Activated T-helper 2 cell treated with anti-CD3 and anti-CD28 coated beads, Interferon-gamma antibody, Interleukin-2, Interleukin-4, amounts not matched to agents 10 μg/mL and 5 μg/mL and 100 μg/mL, durations not matched to agents 14 hours and 24 hours and 36 hours (primary cell): ENCODE data around the gene TRIM33. TPM values are rescaled to one million over a fixed set of nuclear protein-coding genes. Genes with fewer than 3 reads are reported as not detected.

Experiments
- DNase-seq: peaks from one replicate; pipeline ENCODE4 v3.0.0; 2021; ENCODE audit warnings: low spot score
- H3K27ac Mint-ChIP-seq: one replicate; pipeline ENCODE4 v1.8.0; 2021; ENCODE audit warnings: mixed read lengths
- H3K27me3 Mint-ChIP-seq: one replicate; pipeline ENCODE4 v1.8.0; 2021; ENCODE audit warnings: low read depth, mixed read lengths
- H3K36me3 Mint-ChIP-seq: one replicate; pipeline ENCODE4 v1.8.0; 2021; ENCODE audit warnings: low read depth, mixed read lengths
- H3K4me1 Mint-ChIP-seq: one replicate; pipeline ENCODE4 v1.8.0; 2021; ENCODE audit warnings: low read depth, mixed read lengths
- H3K4me3 Mint-ChIP-seq: one replicate; pipeline ENCODE4 v1.8.0; 2021; ENCODE audit warnings: low read depth, mild to moderate bottlenecking, moderate library complexity, mixed read lengths
- H3K9me3 Mint-ChIP-seq: one replicate; pipeline ENCODE4 v1.8.0; 2021; ENCODE audit warnings: mixed read lengths
- intact Hi-C: fragments of 100-400 bp; cut with micrococcal nuclease; formaldehyde crosslinking; loops from one replicate; pipeline ENCODE4 v1.15.1; 2023
- total RNA-seq: library from RNA; stranded (reverse); gene quantifications from 2 replicates; pipeline ENCODE4 v1.2.3, GENCODE V29; 2022

Gene TRIM33
- total RNA-seq, 1 donor from 2014 or later: 44.7 TPM

DNA sequence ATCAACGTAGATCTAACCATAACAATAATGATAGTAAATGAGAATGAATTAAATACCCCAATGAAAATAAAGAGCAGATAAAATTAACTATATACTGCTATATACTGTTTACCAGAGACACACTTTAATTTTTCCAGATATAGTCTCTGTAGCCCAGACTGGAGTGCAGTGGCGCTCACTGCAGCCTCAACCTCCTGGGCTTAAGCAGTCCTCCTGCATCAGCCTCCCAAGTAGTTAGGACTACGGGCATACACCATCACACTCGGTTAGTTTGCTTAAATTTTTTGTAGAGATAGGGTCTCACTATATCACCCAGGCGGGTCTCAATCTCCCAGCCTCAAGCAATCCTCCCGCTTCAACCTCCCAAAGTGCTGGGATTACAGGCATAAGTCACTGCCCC is 37.2 kb downstream of the TRIM33 start:
- Mint-ChIP-seq H3K27me3 (no peaks in the 10 kb centered on the region), H3K27ac (no peak overlapping the region), H3K4me1 (peaks cover 29% of the 10 kb centered on the region), H3K36me3 (peaks cover 19% of the 10 kb centered on the region), H3K4me3 (no peak overlapping the region), H3K9me3 (peaks cover 3% of the 10 kb centered on the region)
- intact Hi-C loops: no loop called here
- DNase-seq: no peak

DNA sequence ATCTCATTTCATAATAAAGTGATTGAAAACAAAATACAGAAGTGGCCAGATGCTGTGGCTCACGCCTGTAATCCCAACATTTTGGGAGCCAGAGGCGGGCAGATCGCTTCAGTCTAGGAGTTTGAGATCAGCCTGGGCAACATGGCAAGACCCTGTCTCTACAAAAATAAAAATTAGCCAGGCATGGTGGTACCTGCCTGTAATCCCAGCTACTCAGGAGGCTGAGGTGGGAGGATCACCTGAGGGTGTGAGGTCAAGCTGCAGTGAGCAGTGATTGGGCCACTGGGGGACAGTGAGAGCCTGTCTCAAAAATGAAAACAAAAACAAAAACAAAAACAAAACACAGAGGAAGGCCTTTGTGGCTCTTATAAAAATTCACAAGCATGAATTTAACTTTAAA is 38.6 kb downstream of the TRIM33 start:
- peak overlapping the region; percentile 35 for H3K27ac Mint-ChIP-seq
- intact Hi-C loops: no loop called here
- H3K9me3 Mint-ChIP-seq: peaks cover 3% of the 10 kb centered on the region
- peaks cover 21% of the 10 kb centered on the region for H3K36me3 Mint-ChIP-seq
- peaks cover 35% of the 10 kb centered on the region for H3K4me1 Mint-ChIP-seq
- no peaks in the 10 kb centered on the region for H3K27me3 Mint-ChIP-seq
- H3K4me3 Mint-ChIP-seq: no peak overlapping the region
- DNase-seq: no peak

DNA sequence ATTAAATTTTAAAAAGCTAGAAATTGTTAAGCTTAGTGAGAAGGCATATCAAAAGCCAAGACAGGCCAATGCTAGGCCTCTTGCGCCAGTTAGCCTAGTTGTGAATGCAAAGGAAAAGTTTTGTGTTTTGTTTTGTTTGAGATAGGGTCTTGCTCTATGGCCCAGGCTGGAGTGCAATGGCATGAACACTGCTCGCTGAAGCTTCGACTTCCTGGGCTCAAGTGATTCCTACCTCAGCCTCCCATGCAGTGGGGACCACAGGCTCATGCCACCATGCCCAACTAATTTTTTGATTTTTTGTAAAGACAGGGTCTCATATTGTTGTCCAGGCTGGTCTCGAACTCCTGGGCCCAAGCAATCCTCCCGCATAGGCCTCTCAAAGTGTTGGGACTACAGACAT is 40.3 kb downstream of the TRIM33 start:
- H3K36me3 Mint-ChIP-seq: peaks cover 24% of the 10 kb centered on the region
- intact Hi-C loops: no loop called here
- no peak for DNase-seq

DNA sequence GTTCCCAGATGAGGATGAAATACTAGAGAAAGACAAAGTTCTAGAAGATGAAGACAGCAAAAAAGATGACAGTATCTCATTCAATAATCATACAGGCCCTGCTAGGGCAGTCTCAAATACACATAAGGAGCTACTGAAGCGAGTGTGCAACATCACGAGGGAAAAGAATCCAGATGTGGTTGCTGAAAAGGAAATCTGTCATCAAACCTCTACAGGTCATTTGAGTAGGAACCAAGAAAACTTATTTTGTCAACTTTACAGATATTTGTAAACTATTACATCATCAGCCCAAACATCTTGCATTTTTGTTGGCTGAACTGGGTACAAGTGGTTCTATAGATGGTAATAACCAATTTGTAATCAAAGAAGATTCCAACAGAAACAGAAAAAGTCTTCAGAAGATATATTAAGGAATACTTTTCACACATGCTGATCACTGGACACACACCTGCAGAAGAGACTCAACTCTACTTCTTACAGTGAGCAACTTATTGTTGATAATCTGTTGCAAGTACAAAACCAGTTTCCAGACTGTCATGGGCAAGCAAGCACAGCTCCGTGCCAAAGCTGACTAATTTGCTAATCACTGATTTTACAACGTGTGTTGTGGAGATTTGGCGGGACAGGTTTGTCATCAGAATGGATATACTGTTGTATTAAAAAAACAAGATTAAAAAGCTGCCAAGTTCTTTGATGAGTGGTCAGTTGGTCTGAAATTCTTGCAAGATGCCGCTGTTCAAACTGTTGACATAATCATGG is 42.1 kb downstream of the TRIM33 start:
- peaks cover 29% of the 10 kb centered on the region for H3K36me3 Mint-ChIP-seq
- H3K9me3 Mint-ChIP-seq: peaks cover 3% of the 10 kb centered on the region
- H3K4me3 Mint-ChIP-seq: no peak overlapping the region
- H3K4me1 Mint-ChIP-seq: peaks cover 41% of the 10 kb centered on the region
- no peaks in the 10 kb centered on the region for H3K27me3 Mint-ChIP-seq
- peak overlapping the region; percentile 69 for H3K27ac Mint-ChIP-seq
- intact Hi-C loops: loop anchor here (5.0 kb wide), 1 partner anchor 43 kb away; the partner anchor contains the start of gene TRIM33
- DNase-seq: no peak

More for the DNA sequence above, 40.3 kb downstream of the TRIM33 start:
- H3K27me3 Mint-ChIP-seq: no peaks in the 10 kb centered on the region
- no peak overlapping the region for H3K4me3 Mint-ChIP-seq
- peaks cover 3% of the 10 kb centered on the region for H3K9me3 Mint-ChIP-seq
- peaks cover 40% of the 10 kb centered on the region for H3K4me1 Mint-ChIP-seq
- H3K27ac Mint-ChIP-seq: no peak overlapping the region

DNA sequence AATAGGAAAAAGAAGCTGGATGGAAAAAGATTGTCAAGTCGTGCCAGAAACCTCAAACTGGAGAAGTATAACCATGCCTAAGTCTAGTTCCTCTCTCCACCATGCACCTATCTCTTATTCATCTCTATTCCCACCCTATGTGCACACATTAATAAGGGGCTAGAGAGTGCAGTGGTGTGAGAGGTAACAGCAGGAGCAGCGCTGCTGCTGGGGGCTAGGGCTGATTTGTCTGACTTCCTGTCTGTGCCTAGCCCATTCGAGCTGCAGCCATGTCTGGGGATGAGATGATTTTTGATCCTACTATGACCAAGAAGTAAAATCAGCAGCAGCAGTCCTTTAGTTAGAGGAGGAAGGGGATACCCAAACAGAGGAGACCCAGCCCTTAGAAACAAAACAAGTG is 43.0 kb downstream of the TRIM33 start:
- no peak for DNase-seq

DNA sequence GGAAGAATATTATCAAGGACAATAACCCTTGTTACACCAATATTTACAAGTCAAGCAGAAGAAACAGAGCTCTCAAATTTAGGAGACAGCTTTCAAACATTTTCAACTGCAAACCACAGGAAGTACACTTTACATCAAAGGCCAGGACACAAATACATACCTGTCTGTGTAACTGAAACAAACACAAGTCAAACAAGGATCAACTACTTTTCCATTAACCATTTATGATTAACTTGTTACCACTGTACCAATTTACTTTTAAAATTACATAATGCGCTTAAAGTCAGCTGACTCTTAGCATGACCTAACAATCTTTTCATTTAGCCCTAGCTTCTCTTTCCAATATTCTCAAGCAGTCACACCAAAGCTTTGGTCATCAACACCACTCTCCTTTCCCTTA is 43.5 kb downstream of the TRIM33 start:
- intact Hi-C loops: loop anchor here (5.0 kb wide), 1 partner anchor 45 kb away; the partner anchor contains the start of gene TRIM33
- no peak overlapping the region for H3K27ac Mint-ChIP-seq
- peak overlapping the region; percentile 31 for H3K4me3 Mint-ChIP-seq
- no peaks in the 10 kb centered on the region for H3K27me3 Mint-ChIP-seq
- no peaks in the 10 kb centered on the region for H3K9me3 Mint-ChIP-seq
- peaks cover 30% of the 10 kb centered on the region for H3K36me3 Mint-ChIP-seq
- DNase-seq: no peak
- peaks cover 36% of the 10 kb centered on the region for H3K4me1 Mint-ChIP-seq

More for the DNA sequence above, 43.0 kb downstream of the TRIM33 start:
- Mint-ChIP-seq H3K27me3 (no peaks in the 10 kb centered on the region), H3K4me1 (peaks cover 36% of the 10 kb centered on the region), H3K4me3 (no peak overlapping the region), H3K36me3 (peaks cover 29% of the 10 kb centered on the region), H3K9me3 (no peaks in the 10 kb centered on the region), H3K27ac (peak overlapping the region; percentile 69)
- intact Hi-C loops: loop anchor here (5.0 kb wide), 1 partner anchor 44 kb away; the partner anchor contains the start of gene TRIM33

DNA sequence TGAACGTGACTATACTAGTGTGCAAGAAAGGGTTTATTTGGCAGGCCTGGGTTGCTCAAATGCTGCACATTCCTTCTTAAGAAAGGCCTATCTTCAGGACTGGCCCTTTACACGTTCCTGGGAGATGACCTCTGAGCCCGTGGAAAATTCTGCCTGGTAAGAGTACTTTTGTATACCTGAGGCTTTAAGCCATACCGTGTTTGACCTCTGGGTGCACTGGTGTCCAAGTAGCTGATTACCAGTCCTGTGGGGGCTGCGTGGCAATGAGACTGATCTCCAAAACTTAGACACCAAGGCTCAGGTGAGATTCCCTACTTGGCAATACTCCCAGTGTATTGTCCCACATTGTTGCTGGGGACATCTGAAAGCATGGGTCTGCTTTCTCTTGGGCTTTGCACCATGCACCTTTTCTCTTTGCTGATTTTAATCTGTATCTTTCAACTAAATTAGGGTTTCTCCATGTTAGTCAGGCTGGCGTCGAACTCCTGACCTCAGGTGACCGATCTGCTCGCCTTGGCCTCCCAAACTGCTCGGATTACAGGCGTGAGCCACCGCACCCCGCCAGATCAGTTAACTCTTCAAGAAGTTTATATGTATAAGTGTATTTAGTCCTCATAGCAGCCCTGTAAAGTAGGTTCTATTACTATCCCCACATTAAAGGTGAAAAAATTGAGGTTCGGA is 44.5 kb downstream of the TRIM33 start:
- intact Hi-C loops: loop anchor here (5.0 kb wide), 1 partner anchor 46 kb away; the partner anchor contains the start of gene TRIM33
- DNase-seq: no peak
- no peak overlapping the region for H3K4me3 Mint-ChIP-seq
- H3K4me1 Mint-ChIP-seq: peaks cover 36% of the 10 kb centered on the region
- no peak overlapping the region for H3K27ac Mint-ChIP-seq
- H3K36me3 Mint-ChIP-seq: peaks cover 37% of the 10 kb centered on the region
- H3K9me3 Mint-ChIP-seq: no peaks in the 10 kb centered on the region
- H3K27me3 Mint-ChIP-seq: no peaks in the 10 kb centered on the region

DNA sequence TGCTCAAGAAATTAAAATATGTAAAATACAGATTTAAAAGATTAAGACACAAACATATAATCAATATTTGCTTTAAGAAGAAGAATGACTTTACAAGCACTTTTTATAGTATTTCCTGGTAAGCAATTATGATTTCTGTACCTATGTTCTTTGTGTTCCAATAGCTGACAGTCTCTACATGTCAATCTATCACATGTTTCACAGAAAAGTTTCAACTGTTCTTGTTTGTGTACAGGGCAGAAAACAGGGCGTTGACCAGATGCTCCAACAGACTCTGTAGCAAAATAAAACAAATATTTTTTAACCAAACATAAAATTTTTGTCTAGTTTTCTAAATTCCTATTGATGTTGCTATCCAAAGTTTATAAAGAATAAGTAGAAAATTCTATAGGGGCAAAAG is 48.0 kb downstream of the TRIM33 start:
- H3K36me3 Mint-ChIP-seq: peaks cover 61% of the 10 kb centered on the region
- no peak overlapping the region for H3K27ac Mint-ChIP-seq
- H3K4me3 Mint-ChIP-seq: no peak overlapping the region
- intact Hi-C loops: no loop called here
- no peak for DNase-seq
- peaks cover 34% of the 10 kb centered on the region for H3K4me1 Mint-ChIP-seq
- H3K9me3 Mint-ChIP-seq: peaks cover 13% of the 10 kb centered on the region
- H3K27me3 Mint-ChIP-seq: no peaks in the 10 kb centered on the region

DNA sequence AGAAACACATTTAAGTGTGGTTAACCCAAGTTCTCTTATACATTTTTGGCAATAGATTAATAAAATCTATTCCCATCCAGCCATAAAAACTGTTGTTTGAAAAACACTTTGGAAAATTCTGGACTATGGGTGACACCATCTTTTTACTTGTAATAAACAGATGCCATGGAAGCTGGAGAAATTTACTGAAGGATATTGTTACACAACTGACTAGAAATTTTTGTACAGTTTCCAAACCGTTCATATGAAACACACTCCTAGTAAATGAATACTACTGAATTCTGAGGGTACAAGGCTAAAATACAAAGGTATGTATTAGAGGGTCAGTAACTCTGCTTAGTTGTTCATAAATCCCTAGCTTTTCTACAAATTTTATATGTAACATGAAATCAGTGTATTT is 48.7 kb downstream of the TRIM33 start:
- H3K36me3 Mint-ChIP-seq: peaks cover 66% of the 10 kb centered on the region
- intact Hi-C loops: no loop called here
- peaks cover 28% of the 10 kb centered on the region for H3K4me1 Mint-ChIP-seq
- H3K27me3 Mint-ChIP-seq: no peaks in the 10 kb centered on the region
- H3K4me3 Mint-ChIP-seq: no peak overlapping the region
- peaks cover 13% of the 10 kb centered on the region for H3K9me3 Mint-ChIP-seq
- no peak for DNase-seq
- H3K27ac Mint-ChIP-seq: no peak overlapping the region

DNA sequence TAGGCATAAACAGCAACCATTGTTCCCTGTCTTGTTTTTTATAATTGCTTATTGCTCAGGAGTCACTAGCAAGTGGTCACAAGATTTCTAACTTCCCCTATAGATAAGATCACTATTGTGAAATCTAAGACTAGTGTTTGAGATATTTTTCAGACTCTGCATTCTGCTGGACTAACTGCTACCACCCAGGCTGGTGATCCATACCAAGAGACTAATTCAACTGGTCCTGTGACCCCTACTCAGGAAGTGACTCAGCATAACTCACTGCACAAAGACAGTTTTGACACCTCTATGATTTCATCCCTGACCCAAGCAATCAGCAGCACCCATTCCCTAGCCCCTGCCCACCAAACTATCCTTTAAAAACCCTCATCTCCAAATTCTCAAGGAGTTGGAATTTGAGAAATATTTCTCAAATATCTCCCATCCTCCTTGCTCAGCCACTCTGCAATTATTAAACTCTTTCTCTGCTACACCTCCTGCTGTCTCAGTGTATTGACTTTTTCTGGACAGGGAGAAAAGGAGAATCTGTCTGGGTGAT is 52.7 kb downstream of the TRIM33 start:
- no peak for DNase-seq
- intact Hi-C loops: no loop called here
- peak overlapping the region; percentile 50 for H3K27ac Mint-ChIP-seq
- no peaks in the 10 kb centered on the region for H3K27me3 Mint-ChIP-seq
- peaks cover 17% of the 10 kb centered on the region for H3K4me1 Mint-ChIP-seq
- H3K36me3 Mint-ChIP-seq: peaks cover 88% of the 10 kb centered on the region
- H3K9me3 Mint-ChIP-seq: peaks cover 13% of the 10 kb centered on the region
- H3K4me3 Mint-ChIP-seq: no peak overlapping the region

DNA sequence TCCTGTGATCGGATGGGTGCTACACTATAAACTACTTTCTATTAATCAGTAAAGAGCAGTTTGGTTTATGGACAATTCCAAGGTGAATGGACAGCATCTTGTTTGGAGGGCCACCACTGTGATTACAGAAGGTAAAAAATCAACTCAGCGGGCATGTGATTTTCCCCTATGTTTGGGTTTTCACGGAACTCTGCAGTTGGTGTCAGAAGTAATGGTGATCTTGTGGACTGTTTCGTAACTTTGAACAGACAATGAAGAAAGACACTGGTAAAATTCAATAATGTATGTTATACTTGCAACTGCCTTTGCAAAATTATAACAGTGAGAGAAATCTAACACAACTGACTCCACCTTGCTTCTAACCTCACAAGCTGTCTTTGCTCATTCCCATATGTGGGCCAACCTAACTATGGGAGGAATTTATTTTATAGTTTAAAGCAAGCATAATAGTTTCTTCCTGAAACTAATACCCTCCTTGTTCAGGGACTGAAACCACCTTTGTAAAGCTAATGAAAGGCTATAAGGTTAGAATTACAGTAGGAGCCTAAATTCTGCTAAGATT is 53.2 kb downstream of the TRIM33 start:
- Mint-ChIP-seq H3K9me3 (peaks cover 13% of the 10 kb centered on the region), H3K36me3 (peaks cover 87% of the 10 kb centered on the region), H3K27ac (peak overlapping the region; percentile 50), H3K4me3 (no peak overlapping the region), H3K4me1 (peaks cover 17% of the 10 kb centered on the region), H3K27me3 (no peaks in the 10 kb centered on the region)
- intact Hi-C loops: no loop called here
- no peak for DNase-seq

DNA sequence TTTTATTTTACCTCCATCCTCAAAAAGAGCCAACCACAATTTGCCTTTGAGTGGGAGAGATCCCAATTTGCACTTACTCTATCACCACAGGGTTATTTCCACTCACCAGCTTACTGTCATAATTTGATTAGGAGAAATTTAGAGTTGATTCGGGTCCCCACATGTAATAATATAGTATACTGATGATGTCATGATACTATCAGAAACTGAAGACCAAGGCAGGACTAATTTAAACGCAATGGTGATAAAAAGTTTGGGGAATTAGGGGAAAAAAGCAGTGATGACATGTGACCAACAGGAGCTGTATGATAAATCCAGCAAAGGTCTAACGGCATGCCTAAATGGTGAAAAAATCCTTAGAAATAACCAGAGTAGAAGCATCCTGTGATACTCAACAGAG is 54.4 kb downstream of the TRIM33 start:
- H3K27ac Mint-ChIP-seq: no peak overlapping the region
- peaks cover 82% of the 10 kb centered on the region for H3K36me3 Mint-ChIP-seq
- H3K4me1 Mint-ChIP-seq: peaks cover 17% of the 10 kb centered on the region
- intact Hi-C loops: no loop called here
- no peaks in the 10 kb centered on the region for H3K27me3 Mint-ChIP-seq
- H3K9me3 Mint-ChIP-seq: peaks cover 13% of the 10 kb centered on the region
- no peak overlapping the region for H3K4me3 Mint-ChIP-seq
- no peak for DNase-seq
